OCI-LY7 (cell line): Measurements from ENCODE around the gene ERCC5.

Source experiments
- CTCF ChIP-seq: fragments of 200-600 bp; sonication (generic); conservative IDR thresholded peaks from 2 replicates; pipeline ENCODE4 v1.5.1; 2014; ENCODE audit warnings: mild to moderate bottlenecking, antibody characterized with exemption, low read length, moderate library complexity, mixed read lengths
- EZH2phosphoT487 ChIP-seq: fragments of 200-600 bp; sonication (generic); IDR thresholded peaks from 2 replicates; pipeline ENCODE4 v1.6.1; 2018; ENCODE audit warnings: low read depth, borderline replicate concordance, mild to moderate bottlenecking, mixed run types, antibody characterized with exemption, low read length, moderate library complexity, mixed read lengths

GRCh38 chr13:102800145-102801041 lies 45.4 kb upstream of the ERCC5 start:
- TF ChIP-seq CTCF (no peak), EZH2phosphoT487 (no peak)
